ENCODE measurements around the gene GGACT.

GRCh38 chr13:100506600-100507422 lies 81.8 kb downstream of the GGACT start:
- TF ChIP-seq CTCF (IDR thresholded peaks at IDR 0.05), result no peak
- TF ChIP-seq POLR2A (IDR thresholded peaks at IDR 0.05), result no peak

Measured in adrenal gland (tissue), 5 donors.